D721Med (cell line): Measurements from ENCODE around the gene ATXN1.

Experiments
- DNase-seq: peaks from one replicate; pipeline ENCODE4 v3.0.0; 2011; ENCODE audit warnings: low spot score; ENCODE audit not compliant: insufficient read length
- FAIRE-seq: peaks from 2 replicates; lab custom pipeline; 2011; peaks lifted over from hg19 to GRCh38; lab: Jason Lieb, UNC
- CTCF ChIP-seq: IDR thresholded peaks from 2 replicates; pipeline ENCODE4 v1.5.1; 2012; ENCODE audit warnings: mild to moderate bottlenecking, control low read depth; ENCODE audit not compliant: insufficient read depth; ENCODE audit errors: missing control alignments

Gene ATXN1

DNA sequence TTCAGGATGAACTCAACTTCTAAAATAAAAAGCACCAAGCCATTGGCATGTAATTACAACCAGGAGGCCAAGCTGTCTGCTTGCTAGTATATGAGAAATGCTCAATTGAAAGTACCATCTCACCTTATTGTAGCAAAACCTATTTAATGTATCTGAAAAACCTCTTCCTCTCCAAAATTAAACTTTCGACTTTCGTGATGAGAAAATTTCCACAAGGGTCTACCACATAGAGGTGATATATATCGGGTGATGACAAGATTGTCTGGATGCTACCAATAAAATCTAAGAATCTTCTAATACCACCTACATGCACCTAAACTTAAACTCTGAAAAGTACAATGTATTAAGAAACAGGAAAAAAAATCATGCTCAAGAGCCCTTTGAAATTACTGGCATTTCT, 74.2 kb downstream of the ATXN1 start:
- FAIRE-seq (no peak), DNase-seq (no peak)
- TF ChIP-seq CTCF = no peak

GRCh38 chr6:16684896-16685554, 76.2 kb downstream of the ATXN1 start:
- TF ChIP-seq CTCF = no peak
- no peak for FAIRE-seq

GRCh38 chr6:16684195-16684689, 77.0 kb downstream of the ATXN1 start:
- no peak for FAIRE-seq
- no peak for DNase-seq
- TF ChIP-seq CTCF = no peak

More at GRCh38 chr6:16684896-16685554, 76.2 kb downstream of the ATXN1 start:
- DNase-seq = no peak

DNA sequence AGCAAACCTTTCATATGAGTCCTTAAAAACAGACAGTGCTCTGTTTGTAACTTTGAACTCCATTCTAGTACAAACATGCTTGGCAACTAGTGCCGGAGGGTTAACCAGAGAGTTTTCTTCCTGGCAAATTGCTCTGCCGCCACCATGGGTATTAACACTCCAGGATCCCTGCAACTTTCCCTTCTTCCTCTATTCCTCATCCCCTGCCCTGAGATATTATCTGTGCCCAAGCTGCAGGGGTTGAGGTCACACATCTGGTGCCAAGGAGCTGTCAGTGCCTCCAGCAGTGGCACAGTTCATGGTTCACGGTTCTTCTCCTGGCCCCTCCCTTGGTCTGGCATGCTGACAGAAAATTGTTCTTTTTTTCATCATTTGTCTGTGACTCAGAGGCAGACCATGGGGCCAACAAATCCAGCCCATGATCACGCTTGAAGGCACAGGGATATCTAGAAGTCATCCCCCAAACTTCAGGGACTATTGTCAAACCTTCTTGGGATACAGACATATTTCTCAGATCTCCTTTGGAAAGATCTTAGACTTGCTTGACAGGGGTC, 77.5 kb downstream of the ATXN1 start:
- no peak for FAIRE-seq
- no peak for DNase-seq

GRCh38 chr6:16681260-16681873, 79.9 kb downstream of the ATXN1 start:
- no peak for FAIRE-seq
- no peak for DNase-seq
- TF ChIP-seq CTCF = no peak

More for the DNA sequence above, 77.5 kb downstream of the ATXN1 start:
- no peak for TF ChIP-seq CTCF

DNA sequence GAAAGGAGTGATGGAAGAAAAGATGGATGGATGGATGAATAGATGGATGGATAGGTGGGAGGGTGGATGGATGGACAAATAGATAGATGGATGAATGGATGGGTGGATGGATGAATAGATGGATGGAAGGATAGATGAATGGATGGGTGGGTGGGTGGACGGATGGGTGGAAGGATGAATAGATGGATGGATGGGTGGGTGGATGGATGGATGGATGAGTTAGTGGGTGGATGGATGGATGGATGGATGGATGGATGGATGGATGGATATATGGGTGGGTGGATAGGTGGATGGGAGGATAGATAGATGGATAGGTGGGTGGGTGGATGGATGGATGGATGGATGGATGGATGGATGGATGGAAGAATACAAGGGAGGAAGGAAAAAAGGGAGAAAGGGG, 82.2 kb downstream of the ATXN1 start:
- no peak for FAIRE-seq

More for the DNA sequence above, 82.2 kb downstream of the ATXN1 start:
- no peak for DNase-seq
- TF ChIP-seq CTCF = no peak
